IPS-NIHi7 (cell line): Measurements from ENCODE around the gene TMEM254.
"Not testable (repeated sequence)": the region's sequence is repeated elsewhere in the genome, so short reads cannot be mapped to it uniquely, and the experiment has no call there.

ENCODE experiments used
- DNase-seq: peaks from one replicate; pipeline ENCODE4 v3.0.0; 2012; ENCODE audit warnings: mixed read lengths; ENCODE audit errors: extremely low spot score

Gene TMEM254

GRCh38 chr10:80075781-80076180, 2.7 kb upstream of the TMEM254 start:
- no peak for DNase-seq

GRCh38 chr10:80077869-80078447, 507 bp upstream of the TMEM254 start:
- no peak for DNase-seq

DNA sequence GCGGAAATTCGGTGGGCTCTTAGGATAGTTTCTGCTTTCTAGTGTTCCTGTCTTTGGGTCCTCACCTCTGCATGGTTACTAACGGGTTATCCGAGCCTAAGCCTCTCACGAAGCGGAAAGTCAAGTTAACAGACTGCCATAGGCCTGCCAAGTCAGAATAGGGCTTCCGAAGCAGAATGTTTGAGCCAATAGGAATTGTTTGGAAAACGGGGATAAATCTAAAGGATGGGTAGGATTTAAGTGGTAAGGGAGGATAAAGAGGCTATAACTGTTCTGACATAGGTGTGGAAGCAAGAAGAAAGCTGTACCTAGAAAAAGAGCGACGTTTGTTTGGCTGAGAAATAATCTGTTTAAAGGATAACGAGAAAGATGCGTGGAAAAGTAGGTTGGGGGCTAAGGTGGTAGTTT, 851 bp downstream of the TMEM254 start:
- no peak for DNase-seq

- no peak for DNase-seq
Measured at GRCh38 chr10:80081026-80081425, 2.6 kb downstream of the TMEM254 start.

GRCh38 chr10:80081801-80082750, 3.6 kb downstream of the TMEM254 start:
- no peak for DNase-seq

GRCh38 chr10:80090121-80090520, 11.7 kb downstream of the TMEM254 start:
- no peak for DNase-seq

DNA sequence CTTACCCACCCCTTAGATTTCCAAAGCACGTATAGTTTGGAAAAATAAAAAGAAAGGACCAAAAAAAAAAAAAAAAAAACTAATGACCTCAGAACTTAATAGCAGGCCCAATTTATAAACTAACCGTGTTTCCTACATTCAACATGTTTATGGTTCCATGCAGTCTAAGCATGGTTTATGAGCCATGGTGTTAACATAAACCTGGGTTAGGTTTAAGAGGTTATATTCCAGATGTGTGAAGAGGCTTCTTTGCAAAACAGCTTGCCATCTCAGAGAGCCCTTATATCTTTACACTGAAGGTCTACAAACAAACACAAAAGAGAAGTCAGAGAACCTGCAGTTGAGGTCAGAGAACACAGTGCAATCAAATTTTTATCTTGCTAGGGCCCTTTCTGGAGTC, 15.8 kb downstream of the TMEM254 start:
- DNase-seq, result no peak

DNA sequence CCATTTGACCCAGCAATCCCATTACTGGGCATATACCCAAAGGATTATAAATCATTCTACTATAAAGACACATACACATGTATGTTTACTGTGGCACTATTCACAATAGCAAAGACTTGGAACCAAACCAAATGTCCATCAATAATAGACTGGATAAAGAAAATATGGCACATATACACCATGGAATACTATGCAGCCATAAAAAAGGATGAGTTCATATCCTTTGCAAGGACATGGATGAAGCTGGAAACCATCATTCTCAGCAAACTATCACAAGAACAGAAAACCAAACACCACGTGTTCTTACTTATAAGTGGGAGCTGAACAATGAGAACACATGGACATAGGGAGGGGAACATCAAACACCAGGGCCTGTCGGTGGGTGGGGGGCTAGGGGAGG, 19.8 kb downstream of the TMEM254 start:
- not testable (repeated sequence) for DNase-seq

DNA sequence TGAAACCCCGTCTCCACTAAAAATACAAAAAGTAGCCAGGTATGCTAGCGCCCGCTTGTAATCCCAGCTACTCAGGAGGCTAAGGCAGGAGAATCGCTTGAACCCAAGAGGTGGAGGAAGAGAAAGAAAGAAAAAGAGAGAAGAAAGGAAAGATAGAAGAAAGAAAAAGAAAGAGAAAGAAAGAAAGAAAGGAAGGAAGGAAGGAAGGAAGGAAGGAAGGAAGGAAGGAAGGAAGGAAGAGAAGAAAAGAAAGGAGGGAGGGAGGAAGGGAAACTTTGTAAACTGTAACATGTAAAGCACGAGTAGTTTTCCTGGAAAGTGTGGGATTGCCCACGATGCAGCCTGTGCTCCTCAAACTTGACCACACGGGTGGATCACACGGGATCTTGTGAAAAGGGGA, 20.8 kb downstream of the TMEM254 start:
- not testable (repeated sequence) for DNase-seq

DNA sequence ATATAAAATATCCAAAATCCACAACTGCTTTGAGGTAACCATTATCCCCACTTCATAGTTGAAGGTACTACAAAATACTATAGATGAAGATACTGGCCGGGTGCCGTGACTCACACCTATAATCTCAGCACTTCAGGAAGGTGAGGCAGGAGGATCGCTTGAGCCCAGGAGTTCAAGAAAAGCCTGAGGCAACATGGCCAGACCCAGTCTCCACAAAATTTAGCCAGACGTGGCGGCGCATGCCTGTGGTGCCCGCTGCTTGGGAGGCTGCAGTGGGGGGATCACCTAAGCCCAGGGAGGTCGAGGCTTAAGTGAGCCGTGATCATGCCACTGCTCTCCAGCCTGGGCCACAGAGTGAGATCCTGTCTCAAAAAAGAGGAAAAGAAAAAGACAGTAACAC, 21.7 kb downstream of the TMEM254 start:
- no peak for DNase-seq

- DNase-seq, result peak; percentile 31
Measured at GRCh38 chr10:80100861-80101695, 22.6 kb downstream of the TMEM254 start.

- no peak for DNase-seq
Measured at GRCh38 chr10:80104066-80104926, 25.8 kb downstream of the TMEM254 start.

DNA sequence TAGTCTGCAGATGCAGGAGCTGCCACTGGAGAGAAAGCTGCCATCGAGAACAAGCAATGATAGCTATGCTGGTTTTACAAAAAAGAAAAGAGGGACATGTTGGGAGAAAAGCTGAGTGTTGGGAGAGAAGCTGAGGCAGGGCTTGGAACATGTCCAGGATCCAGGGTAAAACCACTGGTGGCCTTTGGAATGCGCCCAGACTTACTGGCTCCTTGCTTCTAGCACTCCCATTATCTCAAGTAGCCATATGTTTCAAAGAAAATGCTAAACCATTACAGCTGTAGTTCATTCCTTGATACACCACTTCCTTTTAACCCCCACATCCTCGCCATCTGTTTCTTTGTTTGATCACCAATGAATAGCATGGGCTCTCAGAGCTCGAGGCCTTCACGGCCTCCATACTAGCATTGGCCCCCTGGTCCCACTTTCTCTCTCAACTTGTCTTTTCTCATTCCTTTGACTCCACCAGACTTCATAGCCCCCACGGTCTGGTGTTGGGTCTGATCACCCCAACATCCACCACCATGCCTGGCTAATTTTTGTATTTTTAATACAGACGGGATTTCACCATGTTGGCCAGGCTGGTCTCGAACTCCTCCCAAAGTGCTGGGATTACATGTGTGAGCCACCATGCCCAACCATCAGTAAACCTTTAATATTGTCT, 30.2 kb downstream of the TMEM254 start:
- no peak for DNase-seq

DNA sequence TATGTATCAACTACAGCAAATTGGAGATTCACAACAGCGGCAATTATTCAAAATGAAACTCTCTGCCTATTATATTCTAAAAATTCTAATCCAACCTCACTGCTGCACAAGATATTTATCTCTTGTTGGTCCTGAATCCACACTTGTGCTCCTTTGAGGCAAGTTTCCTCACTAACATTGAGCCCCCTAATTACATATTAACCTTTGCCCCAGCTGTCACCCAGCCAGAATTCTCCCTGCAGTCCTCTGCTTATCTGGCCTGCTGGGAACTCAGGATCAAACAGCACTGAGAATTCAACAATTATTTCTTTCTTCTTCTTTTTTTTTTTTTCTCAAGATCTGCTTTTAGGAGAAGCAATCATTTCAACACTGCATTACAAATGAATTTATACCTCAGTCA, 32.5 kb downstream of the TMEM254 start:
- DNase-seq, result no peak

DNA sequence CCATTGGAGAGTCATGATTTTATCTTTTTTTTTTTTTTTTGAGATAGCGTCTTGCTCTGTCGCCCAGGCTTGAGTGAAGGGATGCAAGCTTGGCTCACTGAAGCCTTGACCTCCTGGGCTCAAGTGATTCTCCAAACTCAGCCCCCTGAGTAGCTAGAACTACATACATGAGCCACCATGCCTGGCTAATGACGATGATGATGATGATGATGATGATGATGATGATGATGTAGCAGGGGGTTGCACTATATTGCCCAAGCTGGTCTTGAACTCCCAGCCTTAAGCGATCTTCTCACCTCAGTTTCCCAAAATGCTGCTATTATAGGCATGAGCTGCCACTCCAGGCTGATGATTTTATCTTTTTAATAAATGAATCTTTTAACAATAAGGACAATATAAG, 40.2 kb downstream of the TMEM254 start:
- DNase-seq, result no peak

GRCh38 chr10:80122110-80122710, 43.7 kb downstream of the TMEM254 start:
- no peak for DNase-seq

GRCh38 chr10:80122746-80123145, 44.3 kb downstream of the TMEM254 start:
- no peak for DNase-seq

GRCh38 chr10:80126876-80127275, 48.4 kb downstream of the TMEM254 start:
- no peak for DNase-seq

DNA sequence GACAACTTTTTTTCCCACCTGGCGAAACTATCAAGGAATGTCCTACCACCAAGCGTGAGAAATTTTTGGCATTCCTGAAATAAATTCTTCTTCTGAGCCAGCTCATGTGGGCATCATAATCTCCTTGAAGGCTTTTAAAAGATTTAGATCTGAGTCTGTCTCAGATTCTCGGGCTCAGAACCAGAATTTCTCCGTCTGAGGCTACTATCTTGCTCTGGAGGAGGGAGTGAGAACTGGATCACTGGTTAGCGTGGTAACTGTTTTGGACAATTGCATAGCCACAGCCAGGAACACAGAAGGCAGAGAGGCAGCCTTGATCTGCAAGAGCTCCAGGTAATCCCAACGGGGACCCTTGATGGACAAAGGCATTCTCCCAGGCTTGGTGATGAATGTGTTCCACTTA, 53.0 kb downstream of the TMEM254 start:
- peak; percentile 41 for DNase-seq
